Jurkat, Clone E6-1 (cell line): ENCODE data around the gene LARGE1.
"Not testable (repeated sequence)": the region's sequence is repeated elsewhere in the genome, so short reads cannot be mapped to it uniquely, and the experiment has no call there.

Experiments used
- DNase-seq: peaks from one replicate; pipeline ENCODE4 v3.0.0-alpha.2; 2011; ENCODE audit warnings: low read depth, low spot score
- H3K4me3 ChIP-seq: 2 replicates; pipeline ENCODE4 v1.5.1; 2011; ENCODE audit warnings: mild to moderate bottlenecking, low read length, control low read depth, moderate library complexity

Gene LARGE1

GRCh38 chr22:33865996-33866395, 54.3 kb downstream of the LARGE1 start:
- no peak overlapping the region for H3K4me3 ChIP-seq
- DNase-seq, result no peak

- no peak for DNase-seq
- no peak overlapping the region for H3K4me3 ChIP-seq
Measured at GRCh38 chr22:33865248-33865647, 55.0 kb downstream of the LARGE1 start.

- H3K4me3 ChIP-seq, result no peak overlapping the region
- no peak for DNase-seq
Measured at GRCh38 chr22:33864723-33865130, 55.5 kb downstream of the LARGE1 start.

DNA sequence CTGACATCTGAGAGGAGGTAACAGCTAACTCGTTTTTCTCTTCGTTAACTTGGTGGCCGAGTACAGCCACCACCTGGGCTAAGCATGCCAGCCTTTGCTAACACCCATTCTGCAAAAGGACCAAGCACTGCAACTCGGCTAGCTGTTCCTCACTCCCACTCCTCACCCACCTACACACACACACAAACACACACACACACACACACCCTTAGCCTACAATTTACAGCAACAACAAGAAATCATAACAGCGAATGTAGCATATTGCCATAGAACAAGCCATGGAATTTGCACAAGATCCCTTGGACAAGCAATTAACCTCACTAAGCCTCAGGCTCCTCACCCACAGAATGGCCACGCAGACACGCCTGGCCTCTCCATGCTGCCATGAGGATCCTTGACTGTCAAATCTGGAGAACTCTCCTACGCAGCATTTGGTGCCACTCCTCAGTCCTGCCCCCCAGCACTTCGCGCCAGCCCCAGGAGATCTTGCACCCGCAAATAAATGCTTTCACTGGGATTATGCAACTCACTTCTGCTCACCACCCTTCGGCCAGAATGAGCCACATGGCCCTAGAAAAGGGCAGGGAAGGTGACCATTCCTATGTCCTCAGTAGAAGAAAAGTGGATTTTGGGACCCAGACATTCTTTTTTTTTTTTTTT, 58.9 kb downstream of the LARGE1 start:
- DNase-seq, result no peak

DNA sequence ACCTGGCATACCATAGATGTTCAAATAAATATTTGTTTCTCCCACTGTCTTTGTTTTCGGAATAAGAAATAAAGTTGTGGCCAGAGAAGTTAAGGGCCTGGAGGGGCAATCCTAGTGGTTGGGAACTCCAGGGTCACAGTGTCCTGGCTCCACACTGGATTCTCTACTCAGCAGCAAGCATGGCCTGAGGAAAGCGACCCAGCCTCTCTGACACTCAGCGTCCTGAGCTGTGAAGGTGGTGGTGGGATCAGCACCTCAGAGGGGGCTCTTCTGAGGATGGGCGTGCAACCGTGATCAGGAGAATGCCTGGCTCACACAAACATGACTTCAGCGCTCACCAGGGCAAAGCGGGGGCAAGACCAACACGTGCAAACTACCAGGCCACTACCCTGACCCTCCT, 59.9 kb downstream of the LARGE1 start:
- no peak overlapping the region for H3K4me3 ChIP-seq
- DNase-seq, result no peak

More for the DNA sequence above, 58.9 kb downstream of the LARGE1 start:
- H3K4me3 ChIP-seq, result no peak overlapping the region

GRCh38 chr22:33859311-33859710, 61.0 kb downstream of the LARGE1 start:
- H3K4me3 ChIP-seq, result no peak overlapping the region
- no peak for DNase-seq

DNA sequence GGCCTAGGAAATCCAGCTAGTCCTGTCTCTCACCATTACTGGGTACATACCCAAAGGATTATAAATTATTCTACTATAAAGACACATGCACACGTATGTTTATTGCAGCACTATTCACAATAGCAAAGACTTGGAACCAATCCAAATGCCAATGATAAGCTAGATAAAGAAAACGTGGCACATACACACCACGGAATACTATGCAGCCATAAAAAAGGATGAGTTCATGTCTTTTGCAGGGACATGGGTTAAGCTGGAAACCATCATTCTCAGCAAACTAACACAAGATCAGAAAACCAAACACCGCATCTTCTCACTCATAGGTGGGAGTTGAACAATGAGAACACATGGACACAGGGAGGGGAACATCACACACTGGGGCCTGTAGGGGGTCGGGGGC, 61.6 kb downstream of the LARGE1 start:
- not testable (repeated sequence) for H3K4me3 ChIP-seq, DNase-seq

- not testable (repeated sequence) for DNase-seq, H3K4me3 ChIP-seq
Measured at GRCh38 chr22:33857767-33858166, 62.5 kb downstream of the LARGE1 start.

- H3K4me3 ChIP-seq, result no peak overlapping the region
- no peak for DNase-seq
Measured at GRCh38 chr22:33854724-33855123, 65.6 kb downstream of the LARGE1 start.

GRCh38 chr22:33853200-33854097, 66.8 kb downstream of the LARGE1 start:
- DNase-seq, result no peak
- peak overlapping the region; percentile 9 for H3K4me3 ChIP-seq

DNA sequence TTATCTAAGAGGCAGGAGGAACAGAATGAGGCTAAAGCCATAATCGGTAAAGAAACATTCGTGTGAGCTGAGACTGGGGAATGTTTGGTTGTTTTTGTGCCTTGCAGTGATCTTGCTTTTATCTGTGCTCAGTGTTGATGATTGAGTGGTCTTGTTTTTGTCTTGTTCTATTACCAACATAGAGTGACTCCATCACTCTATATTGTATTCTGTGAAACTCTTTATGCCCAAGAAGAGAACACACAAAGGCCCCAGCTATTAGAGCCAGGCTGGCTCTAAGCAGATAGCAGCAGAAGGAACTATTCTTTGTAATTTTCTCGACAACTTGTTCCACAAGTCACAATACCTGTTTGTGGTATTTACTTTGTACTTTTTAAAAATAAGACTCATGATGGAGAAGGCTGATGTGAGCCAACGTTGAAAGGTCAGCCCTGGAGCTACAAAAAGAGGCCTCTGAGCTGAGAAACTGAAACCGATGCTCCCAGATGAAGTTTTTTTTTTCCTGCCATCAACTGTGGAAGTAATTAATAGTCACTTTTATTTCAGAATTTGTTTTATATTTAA, 68.4 kb downstream of the LARGE1 start:
- no peak overlapping the region for H3K4me3 ChIP-seq
- DNase-seq, result no peak

DNA sequence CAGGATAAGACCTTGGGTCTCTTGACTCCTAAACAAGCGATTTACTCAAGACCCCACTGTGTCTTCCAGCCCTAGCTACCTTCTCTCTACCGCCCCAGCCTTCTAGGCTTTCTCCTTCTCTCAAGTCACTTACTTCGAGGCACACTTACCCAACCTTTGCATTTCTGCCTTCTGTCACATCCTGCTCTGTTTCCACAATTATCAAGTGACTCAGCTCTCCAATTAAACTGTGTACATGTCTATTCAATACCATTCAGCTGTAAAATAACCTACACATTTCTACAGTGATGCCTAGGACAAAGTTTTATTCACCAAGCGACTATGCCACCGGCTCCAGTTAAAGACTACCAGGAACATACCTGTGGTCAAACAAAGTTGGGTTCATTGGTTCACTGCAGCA, 69.0 kb downstream of the LARGE1 start:
- DNase-seq, result no peak
- H3K4me3 ChIP-seq, result no peak overlapping the region

- no peak for DNase-seq
- H3K4me3 ChIP-seq, result no peak overlapping the region
Measured at GRCh38 chr22:33850724-33851123, 69.6 kb downstream of the LARGE1 start.

GRCh38 chr22:33850193-33850592, 70.1 kb downstream of the LARGE1 start:
- no peak for DNase-seq
- H3K4me3 ChIP-seq, result no peak overlapping the region

DNA sequence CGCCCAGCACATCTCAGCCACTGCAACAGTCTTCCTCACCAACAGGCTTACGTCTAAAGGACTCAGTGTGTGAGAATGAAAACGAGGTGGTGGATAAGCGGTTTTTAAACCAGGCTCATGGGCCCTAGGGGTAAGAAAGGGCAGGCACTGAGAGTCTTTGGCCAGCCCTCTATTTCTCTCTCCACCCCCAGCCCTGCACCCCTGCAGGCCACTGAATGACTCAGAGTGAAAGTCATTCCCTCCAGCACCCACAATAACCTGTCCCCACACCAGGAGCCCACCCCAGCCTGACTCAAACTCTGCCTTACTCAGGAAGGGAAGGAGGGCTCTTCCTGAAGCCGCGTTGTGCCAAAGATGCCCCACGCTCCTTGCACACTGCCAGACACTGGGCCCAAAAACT, 72.0 kb downstream of the LARGE1 start:
- H3K4me3 ChIP-seq, result no peak overlapping the region
- DNase-seq, result no peak

DNA sequence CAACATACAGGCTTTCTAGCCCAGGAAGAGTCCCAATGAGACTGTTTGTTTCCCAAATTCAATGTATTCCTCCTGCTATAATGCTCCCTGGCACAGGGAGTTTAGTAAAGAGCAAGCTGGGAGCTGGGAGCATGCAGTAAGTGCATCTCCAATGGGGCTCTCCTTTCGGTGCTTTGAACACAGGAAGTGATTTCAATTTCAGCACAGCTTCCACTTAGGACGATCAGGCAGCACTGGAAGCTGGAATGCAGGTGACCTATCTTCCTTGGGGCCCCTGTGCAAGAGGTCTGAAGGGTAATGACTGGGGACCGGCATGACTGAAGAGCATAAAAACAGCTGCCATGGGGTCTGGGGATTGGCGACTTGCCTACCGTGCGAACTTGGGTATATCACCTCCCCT, 76.0 kb downstream of the LARGE1 start:
- H3K4me3 ChIP-seq, result no peak overlapping the region
- DNase-seq, result no peak

GRCh38 chr22:33842421-33843094, 77.7 kb downstream of the LARGE1 start:
- H3K4me3 ChIP-seq, result no peak overlapping the region
- no peak for DNase-seq

DNA sequence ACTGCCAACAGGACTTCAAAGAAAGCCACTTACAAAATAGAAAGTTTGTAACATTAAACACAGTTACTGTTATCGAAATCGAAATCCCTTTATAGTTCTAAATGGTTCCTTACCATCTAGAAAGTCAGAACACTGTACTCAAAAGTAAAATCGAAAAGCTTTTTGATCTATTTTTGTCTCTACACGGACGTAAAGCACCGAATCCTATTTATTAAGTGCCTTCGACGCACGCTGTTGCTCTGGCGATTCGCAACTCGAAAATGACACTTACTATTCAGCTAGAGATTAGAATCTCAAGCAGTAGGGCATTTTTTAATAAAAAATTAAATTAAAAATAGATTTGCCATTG, 78.3 kb downstream of the LARGE1 start:
- H3K4me3 ChIP-seq, result no peak overlapping the region
- DNase-seq, result no peak

DNA sequence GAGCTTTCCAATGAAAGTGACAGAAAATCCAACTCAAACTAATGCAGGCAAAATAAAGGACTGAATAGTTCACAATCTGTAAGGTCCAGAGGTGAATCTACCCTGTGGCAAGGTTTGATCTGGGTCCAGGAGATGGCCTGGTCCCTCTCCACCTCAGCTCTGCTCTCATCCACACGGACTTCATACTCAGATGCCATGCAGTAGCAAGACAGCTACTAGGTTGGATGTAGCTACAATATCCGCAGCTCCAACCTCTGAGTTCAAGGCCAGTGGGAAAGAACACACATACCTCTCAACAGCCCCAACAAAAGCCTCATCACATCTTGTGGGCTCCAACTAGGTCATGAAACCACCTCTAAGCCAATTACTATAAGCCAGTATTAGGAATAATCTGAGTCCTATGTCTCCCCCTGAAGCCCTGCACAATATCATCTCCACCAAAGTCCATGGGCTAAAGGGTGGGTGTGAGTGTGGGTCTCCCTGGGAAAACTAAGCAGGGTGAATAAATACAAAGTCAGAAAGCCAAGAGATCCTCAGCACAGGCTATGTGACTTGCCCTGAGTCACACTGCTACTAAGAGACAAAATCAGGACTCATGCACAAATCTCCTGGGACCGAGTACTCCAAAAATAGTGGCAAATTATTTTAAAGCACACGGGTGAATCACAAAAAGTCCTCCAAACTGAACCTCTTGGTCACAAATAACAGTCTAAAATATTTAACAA, 78.8 kb downstream of the LARGE1 start:
- H3K4me3 ChIP-seq, result no peak overlapping the region
- DNase-seq, result no peak
